Ovary (tissue), 9 donors: ENCODE results near the gene RNF166. TPM values are rescaled to one million over a fixed set of nuclear protein-coding genes. Genes with fewer than 3 reads are reported as not detected.

Source experiments
- DNase-seq, 5 donors: peaks; one replicate each; pipeline ENCODE4 v3.0.0-alpha.2; 2019 to 2020
- H3K27ac ChIP-seq, 2 donors: fragments of 200-600 bp; one replicate each; pipeline versions ENCODE4 v1.5.1 to v1.8.0; 2019 to 2022
- H3K27me3 ChIP-seq: fragments of 200-600 bp; one replicate; pipeline ENCODE4 v1.8.0; 2022
- H3K36me3 ChIP-seq: fragments of 200-600 bp; sonication (generic); one replicate; pipeline ENCODE4 v1.5.1; 2019
- H3K4me1 ChIP-seq: one replicate; pipeline ENCODE4 v1.8.1; 2013; ENCODE audit warnings: mild to moderate bottlenecking, moderate library complexity; ENCODE audit not compliant: insufficient read depth
- H3K4me3 ChIP-seq: fragments of 200-600 bp; sonication (generic); one replicate; pipeline ENCODE4 v1.5.1; 2017
- H3K9me3 ChIP-seq, 2 donors: fragments of 200-600 bp in 1 of 2; sonication (generic) in 1 of 2; one replicate each; pipeline versions ENCODE4 v1.5.1 to v1.8.1; 2013 to 2019; ENCODE audit warnings: mild to moderate bottlenecking in 1 of 2, moderate library complexity in 1 of 2
- CTCF ChIP-seq, 3 donors: fragments of 450-650 bp in 2 of 3; fragments of 200-600 bp in 1 of 3; IDR thresholded peaks; one replicate each; pipeline versions ENCODE4 v1.5.1 to v1.8.0; 2016 to 2022; ENCODE audit warnings: antibody characterized with exemption in 3 of 3, mild to moderate bottlenecking in 1 of 3
- EP300 ChIP-seq: sonication (generic); formaldehyde crosslinking; IDR thresholded peaks from one replicate; pipeline ENCODE4 v1.6.1; 2017; ENCODE audit warnings: antibody characterized with exemption
- POLR2A ChIP-seq: fragments of 450-650 bp; IDR thresholded peaks from one replicate; pipeline ENCODE4 v1.6.1; 2017; ENCODE audit warnings: antibody characterized with exemption, mild to moderate bottlenecking, moderate library complexity
- WGBS, 3 donors: extraction: QIAGEN DNeasy Blood & Tissue Kit in 1 of 3; methylation state at CpG; one replicate each; pipeline versions ENCODE4 v1.1.5 to v1.1.7; 2013 to 2017; 5-methylcytosine and 5-hydroxymethylcytosine counted together
- intact Hi-C, 4 donors: fragments of 100-400 bp; cut with DNase I; formaldehyde crosslinking; loops; one replicate each; pipeline versions ENCODE4 v1.11.0 to v1.15.1; 2022 to 2023
- polyA plus RNA-seq, 2 donors: library from polyadenylated mRNA; stranded (reverse); fragments of 200-250 nt in 1 of 2; fragments of 350-450 nt in 1 of 2; fragmentation: Illumina TruSeq in 1 of 2; extraction: RNeasy Lipid Tissue Mini Kit (QIAGEN cat#74804) in 1 of 2; gene quantifications; one replicate each; pipeline ENCODE4 v1.2.3, GENCODE V29; 2013 to 2014
- total RNA-seq, 7 donors: library from RNA; depleted of rRNA in 2 of 7; stranded (reverse); fragments of >200 nt in 2 of 7; fragmentation: NEBNext Ultra II Directional in 3 of 7; extraction: Animal tissue kit (Norgen Biotek cat#: 25700) in 3 of 7; gene quantifications; one replicate each; pipeline versions ENCODE4 v1.1.0 to v1.2.4, GENCODE V29; 2016 to 2023
- donor health status: DM: no; HTN: no; CAD: no; lungs with moderate emphysema.
- donor health status: DM: no; HTN: no; CAD: no.
- donor health status: Bipolar disorder and iron deficiency.
- donor health status: DM: yes; HTN: yes; CAD: no.
- donor health status: DM: no; HTN: no; CAD: no.
- donor health status: DM: yes; HTN: yes; CAD: no.

Gene RNF166
- total and polyA plus RNA-seq, 9 donors, result 4.7 to 26.5 (median 20.9) TPM

GRCh38 chr16:88753602-88754001 is 47.4 kb upstream of the RNF166 start:
- H3K4me3 ChIP-seq, result no peak overlapping the region
- intact Hi-C loops, result no loop called here
- TF ChIP-seq POLR2A, result no peak
- no peak for TF ChIP-seq EP300
- no peak for TF ChIP-seq CTCF (IDR thresholded peaks at IDR 0.05)
- WGBS, 3 donors, result 90 to 95% (median 94%) methylated on average over 11 of the region's 11 CpGs
- no peaks in the 10 kb centered on the region for H3K27me3 ChIP-seq
- no peak overlapping the region for H3K27ac ChIP-seq
- H3K9me3 ChIP-seq, result no peaks in the 10 kb centered on the region
- no peaks in the 10 kb centered on the region for H3K36me3 ChIP-seq
- DNase-seq, result no peak
- H3K4me1 ChIP-seq, result no peaks in the 10 kb centered on the region

- Histone ChIP-seq H3K27me3 (no peaks in the 10 kb centered on the region), H3K4me3 (no peak overlapping the region), H3K27ac (no peak overlapping the region), H3K36me3 (no peaks in the 10 kb centered on the region), H3K9me3 (no peaks in the 10 kb centered on the region), H3K4me1 (no peaks in the 10 kb centered on the region)
- intact Hi-C loops, result no loop called here
- no peak for DNase-seq
- WGBS, 3 donors, result 80 to 89% (median 80%) methylated on average over 5 to 13 of the region's 13 CpGs
- TF ChIP-seq POLR2A (no peak), CTCF (IDR thresholded peaks at IDR 0.05) (no peak), EP300 (no peak)
Observed at GRCh38 chr16:88753191-88753590, 47.0 kb upstream of the RNF166 start.

GRCh38 chr16:88752386-88753002 is 46.3 kb upstream of the RNF166 start:
- WGBS, 3 donors, result 87 to 91% (median 88%) methylated on average over 16 of the region's 16 CpGs
- intact Hi-C loops, result no loop called here
- Histone ChIP-seq H3K27ac (no peak overlapping the region), H3K27me3 (no peaks in the 10 kb centered on the region), H3K4me3 (no peak overlapping the region), H3K36me3 (no peaks in the 10 kb centered on the region), H3K9me3 (no peaks in the 10 kb centered on the region), H3K4me1 (no peaks in the 10 kb centered on the region)
- no peak for DNase-seq
- TF ChIP-seq EP300 (no peak), CTCF (IDR thresholded peaks at IDR 0.05) (no peak), POLR2A (no peak)

- Histone ChIP-seq H3K4me1 (peaks cover 2% of the 10 kb centered on the region), H3K4me3 (no peak overlapping the region), H3K36me3 (no peaks in the 10 kb centered on the region), H3K27ac (no peak overlapping the region), H3K9me3 (no peaks in the 10 kb centered on the region), H3K27me3 (no peaks in the 10 kb centered on the region)
- no peak for DNase-seq
- WGBS, 3 donors, result 77 to 82% (median 79%) methylated on average over 10 to 12 of the region's 12 CpGs
- intact Hi-C loops, result no loop called here
- no peak for TF ChIP-seq POLR2A
- no peak for TF ChIP-seq EP300
- no peak for TF ChIP-seq CTCF (IDR thresholded peaks at IDR 0.05)
Observed at GRCh38 chr16:88750854-88751253, 44.6 kb upstream of the RNF166 start.
